Type B pancreatic cell (in vitro differentiated cells): ENCODE measurements around the gene MAST4. TPM values are rescaled to one million over a fixed set of nuclear protein-coding genes. Genes with fewer than 3 reads are reported as not detected.
A peak's percentile ranks its signal among the peaks of the same experiment; 100 is the strongest.

Experiments
- DNase-seq: peaks from one replicate; pipeline ENCODE4 v3.0.0; 2021; ENCODE audit warnings: mixed read lengths; ENCODE audit not compliant: unreplicated experiment; ENCODE audit errors: extremely low spot score
- H3K27ac Mint-ChIP-seq: 2 replicates; pipeline ENCODE4 v1.8.0; 2021; ENCODE audit warnings: mild to moderate bottlenecking, mixed read lengths
- H3K27me3 Mint-ChIP-seq: 2 replicates; pipeline ENCODE4 v1.8.0; 2021; ENCODE audit warnings: mixed read lengths
- H3K36me3 Mint-ChIP-seq: 2 replicates; pipeline ENCODE4 v1.8.0; 2021; ENCODE audit warnings: mixed read lengths
- H3K4me1 Mint-ChIP-seq: one replicate; pipeline ENCODE4 v1.8.0; 2021; ENCODE audit warnings: mixed read lengths; ENCODE audit not compliant: unreplicated experiment
- H3K4me3 Mint-ChIP-seq: 2 replicates; pipeline ENCODE4 v1.8.0; 2021; ENCODE audit warnings: mild to moderate bottlenecking, mixed read lengths
- H3K9me3 Mint-ChIP-seq: 2 replicates; pipeline ENCODE4 v1.8.0; 2021; ENCODE audit warnings: mixed read lengths
- total RNA-seq: library from RNA; stranded (reverse); gene quantifications from 2 replicates; pipeline ENCODE4 v1.2.1, GENCODE V29; 2021; ENCODE audit warnings: low replicate concordance
- TF ChIP-seq, protein P1 (sequence below): fragments of 200-600 bp; sonication (generic); conservative IDR thresholded peaks from 2 replicates; pipeline ENCODE4 v1.5.0; 2021; ENCODE audit warnings: antibody characterized with exemption, mild to moderate bottlenecking

MAST4 gene
- total RNA-seq, 1 donor from 2014 or later: 23.0 TPM

DNA sequence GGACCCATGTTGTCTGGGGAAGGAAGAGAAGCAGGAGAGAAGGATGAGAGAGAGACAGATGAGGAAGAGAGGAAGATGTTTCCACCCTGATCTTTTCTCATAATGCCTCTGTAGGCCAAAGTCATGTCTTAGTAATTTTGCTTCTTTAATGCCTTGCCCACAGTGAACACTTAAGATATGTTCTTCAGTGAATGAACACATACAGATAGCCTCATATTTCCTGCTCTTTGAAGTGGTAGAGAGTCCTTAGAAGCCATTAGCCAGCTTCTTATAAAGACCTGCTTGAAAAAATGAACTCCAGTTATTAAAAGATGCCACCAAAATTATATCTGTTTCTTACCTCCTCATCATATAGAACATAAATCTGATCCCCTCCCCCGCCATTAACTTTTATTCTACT, 356.0 kb downstream of the MAST4 start:
- no peak for DNase-seq
- Mint-ChIP-seq H3K27ac (no peak overlapping the region), H3K36me3 (no peaks in the 10 kb centered on the region), H3K9me3 (no peaks in the 10 kb centered on the region), H3K4me3 (no peak overlapping the region), H3K4me1 (no peaks in the 10 kb centered on the region), H3K27me3 (no peaks in the 10 kb centered on the region)
- TF ChIP-seq, protein P1, sequence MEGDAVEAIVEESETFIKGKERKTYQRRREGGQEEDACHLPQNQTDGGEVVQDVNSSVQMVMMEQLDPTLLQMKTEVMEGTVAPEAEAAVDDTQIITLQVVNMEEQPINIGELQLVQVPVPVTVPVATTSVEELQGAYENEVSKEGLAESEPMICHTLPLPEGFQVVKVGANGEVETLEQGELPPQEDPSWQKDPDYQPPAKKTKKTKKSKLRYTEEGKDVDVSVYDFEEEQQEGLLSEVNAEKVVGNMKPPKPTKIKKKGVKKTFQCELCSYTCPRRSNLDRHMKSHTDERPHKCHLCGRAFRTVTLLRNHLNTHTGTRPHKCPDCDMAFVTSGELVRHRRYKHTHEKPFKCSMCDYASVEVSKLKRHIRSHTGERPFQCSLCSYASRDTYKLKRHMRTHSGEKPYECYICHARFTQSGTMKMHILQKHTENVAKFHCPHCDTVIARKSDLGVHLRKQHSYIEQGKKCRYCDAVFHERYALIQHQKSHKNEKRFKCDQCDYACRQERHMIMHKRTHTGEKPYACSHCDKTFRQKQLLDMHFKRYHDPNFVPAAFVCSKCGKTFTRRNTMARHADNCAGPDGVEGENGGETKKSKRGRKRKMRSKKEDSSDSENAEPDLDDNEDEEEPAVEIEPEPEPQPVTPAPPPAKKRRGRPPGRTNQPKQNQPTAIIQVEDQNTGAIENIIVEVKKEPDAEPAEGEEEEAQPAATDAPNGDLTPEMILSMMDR: no peak

GRCh38 chr5:66956439-66956838, 360.2 kb downstream of the MAST4 start:
- Mint-ChIP-seq H3K36me3 (no peaks in the 10 kb centered on the region), H3K4me1 (peaks cover 27% of the 10 kb centered on the region), H3K4me3 (no peak overlapping the region), H3K9me3 (no peaks in the 10 kb centered on the region), H3K27ac (no peak overlapping the region), H3K27me3 (peaks cover 2% of the 10 kb centered on the region)
- no peak for DNase-seq
- TF ChIP-seq, protein P1: no peak

DNA sequence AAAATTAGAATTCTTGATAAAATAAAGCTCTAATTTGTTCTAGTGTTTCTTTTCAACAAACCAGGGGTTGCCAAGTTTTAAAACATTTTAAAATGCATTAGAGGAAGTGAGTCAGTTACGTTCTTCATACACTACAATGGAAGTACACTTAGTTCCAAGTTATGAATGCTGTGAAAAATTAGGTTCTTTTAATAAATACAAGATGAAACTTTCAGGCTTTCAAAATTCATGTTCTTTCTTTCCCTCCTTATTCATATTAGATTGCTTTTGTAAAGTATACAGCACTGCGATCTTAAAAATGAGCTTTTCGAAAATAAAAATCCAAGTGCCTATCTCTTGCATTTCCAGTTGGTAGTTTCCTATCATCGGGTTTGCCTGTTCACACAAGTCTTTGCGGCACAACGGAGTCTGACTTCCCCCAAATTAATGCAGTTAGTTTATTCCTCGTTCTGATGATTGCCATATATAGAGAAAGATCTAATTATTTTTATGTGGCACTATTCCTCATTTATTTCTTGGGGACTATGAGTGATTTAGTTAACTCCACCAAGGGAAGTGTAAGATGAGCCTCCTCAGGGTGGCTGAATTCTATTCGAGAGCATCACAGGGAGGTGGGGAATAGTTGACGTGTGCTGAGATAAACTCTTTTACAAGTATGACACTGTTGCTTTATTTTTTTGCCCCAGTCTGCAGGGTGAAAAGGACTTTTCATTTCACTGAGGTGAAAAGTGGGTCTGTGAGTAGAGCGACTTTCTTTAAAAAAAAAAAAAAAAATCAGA, 362.2 kb downstream of the MAST4 start:
- Mint-ChIP-seq H3K27ac (peak overlapping the region; percentile 7), H3K9me3 (no peaks in the 10 kb centered on the region), H3K36me3 (no peaks in the 10 kb centered on the region), H3K27me3 (peaks cover 2% of the 10 kb centered on the region), H3K4me1 (peaks cover 27% of the 10 kb centered on the region), H3K4me3 (peak overlapping the region; percentile 33)
- DNase-seq: no peak
- TF ChIP-seq, protein P1: no peak

DNA sequence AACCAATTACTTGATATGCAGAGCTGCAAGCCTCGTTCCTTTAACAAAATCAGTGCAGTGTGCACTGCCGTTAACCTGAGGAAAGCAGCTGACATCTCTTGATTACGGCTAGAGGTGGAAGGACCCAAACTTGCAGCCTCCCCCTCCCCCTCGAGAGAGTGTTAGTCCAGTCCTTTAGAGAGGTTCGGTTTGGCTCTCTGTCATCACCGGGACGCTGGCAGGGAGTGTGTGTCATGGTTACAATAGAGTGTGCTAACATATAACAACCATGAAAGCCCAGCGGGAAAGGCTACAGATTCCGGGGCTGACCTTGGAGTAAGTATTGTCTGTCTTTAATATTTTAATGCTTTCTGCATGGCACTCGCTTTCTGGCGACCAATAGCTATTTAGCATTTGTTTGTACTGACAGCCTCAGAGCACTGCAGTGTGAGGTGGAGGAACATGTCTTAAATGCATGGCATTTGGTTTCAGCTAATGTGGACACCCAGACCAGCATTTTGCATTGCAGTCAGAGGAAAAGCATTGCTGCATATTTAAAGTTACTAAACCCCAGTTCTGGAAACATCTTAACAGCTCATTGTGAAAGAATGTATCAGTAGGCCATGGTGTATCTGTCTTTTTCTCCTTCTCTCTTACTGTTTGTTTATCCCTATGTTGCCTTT, 362.9 kb downstream of the MAST4 start:
- Mint-ChIP-seq H3K4me3 (peak overlapping the region; percentile 33), H3K4me1 (peaks cover 27% of the 10 kb centered on the region), H3K27me3 (peaks cover 2% of the 10 kb centered on the region), H3K36me3 (no peaks in the 10 kb centered on the region), H3K27ac (peak overlapping the region; percentile 7), H3K9me3 (no peaks in the 10 kb centered on the region)
- TF ChIP-seq, protein P1: no peak
- no peak for DNase-seq

- DNase-seq: no peak
- H3K4me1 Mint-ChIP-seq: peaks cover 27% of the 10 kb centered on the region
- no peaks in the 10 kb centered on the region for H3K9me3 Mint-ChIP-seq
- H3K27ac Mint-ChIP-seq: no peak overlapping the region
- peak overlapping the region; percentile 33 for H3K4me3 Mint-ChIP-seq
- peaks cover 2% of the 10 kb centered on the region for H3K27me3 Mint-ChIP-seq
- TF ChIP-seq, protein P1: no peak
- no peaks in the 10 kb centered on the region for H3K36me3 Mint-ChIP-seq
Measured at GRCh38 chr5:66959653-66960052, 363.5 kb downstream of the MAST4 start.
